ENCODE results near the gene CBX4. TPM values are rescaled to one million over a fixed set of nuclear protein-coding genes. Genes with fewer than 3 reads are reported as not detected.

The CBX4 gene
- polyA plus RNA-seq, 1 of the 3 experiments (the other 2 are of a cell fraction), result 21.9 TPM

GRCh38 chr17:79844869-79845600 is 5.8 kb upstream of the CBX4 start:
- Histone ChIP-seq H3K9ac (no peak overlapping the region), H3K9me3 (no peaks in the 10 kb centered on the region), H3K36me3 (replicated peaks in 1 of 2; ENCODE audit: control insufficient read depth in 1 of 2, insufficient read depth in 2 of 2, low read length in 1 of 2) (no peaks in the 10 kb centered on the region), H3K79me2 (ENCODE audit: insufficient read depth) (no peaks in the 10 kb centered on the region), H3K27me3 (ENCODE audit: insufficient read depth) (peaks cover 35% of the 10 kb centered on the region), H3K4me1 (ENCODE audit: control insufficient read depth in 1 of 2, insufficient read depth in 2 of 2, low read depth in 1 of 2, low read length in 1 of 2) (peaks cover 10 to 59% of the 10 kb centered on the region in 2 experiments; a peak in 3 of 4 replicates), H3K9me2 (no peaks in the 10 kb centered on the region), H3F3A (replicated peaks; ENCODE audit: insufficient read depth) (peaks cover 24% of the 10 kb centered on the region), H3K4me3 (ENCODE audit: low read depth in 2 of 2, low read length in 1 of 2) (peak overlapping the region in 1 of 2 experiments; percentile 15; a peak in 1 of 4 replicates), H3K27ac (ENCODE audit: low read depth in 2 of 2, low read length in 1 of 2) (no peak overlapping the region), H2AFZ (ENCODE audit: low read depth) (peak overlapping the region; percentile 79; the same call in 1 of the 2 replicates), H4K20me1 (ENCODE audit: insufficient read depth) (no peaks in the 10 kb centered on the region), H3K4me2 (peak overlapping the region; percentile 48; the same call in 1 of the 2 replicates)
- TF ChIP-seq SMC3 (IDR thresholded peaks at IDR 0.05; ENCODE audit: low read depth, low read length) (peak; percentile 39), CTCF (IDR thresholded peaks at IDR 0.05) (peak; percentile 65), MXI1 (IDR thresholded peaks at IDR 0.05; ENCODE audit: low read depth, low read length) (no peak), RAD21 (IDR thresholded peaks at IDR 0.05; ENCODE audit: low read length) (peak; percentile 64), RFX5 (IDR thresholded peaks at IDR 0.05; ENCODE audit: low read length) (no peak)
- peak; percentile 98 for DNase-seq
- 22% methylated on average over 25 of the region's 38 CpGs for WGBS (ENCODE audit: low lambda C conversion rate)
- CTCF ChIA-PET, result interaction anchor here (0.5 to 13.1 kb wide), 41 partner anchors 9 to 283 kb away, joined by 3 to 274 read pairs (median 4); partner anchors contain the start of gene CBX8
- POLR2A ChIA-PET, result interaction anchor here (0.7 to 1.0 kb wide), 4 partner anchors 34 to 86 kb away, joined by 3 to 4 read pairs (median 4); no protein-coding TSS in a partner anchor

GRCh38 chr17:79843816-79844800 is 4.9 kb upstream of the CBX4 start:
- POLR2A ChIA-PET, result interaction anchor here (0.7 to 6.1 kb wide), 5 partner anchors 22 to 55 kb away, joined by 3 to 93 read pairs (median 3); no protein-coding TSS in a partner anchor
- H3K4me1 ChIP-seq (ENCODE audit: control insufficient read depth in 1 of 2, insufficient read depth in 2 of 2, low read depth in 1 of 2, low read length in 1 of 2), result peaks cover 11 to 63% of the 10 kb centered on the region in 2 experiments; a peak in 3 of 4 replicates

More at GRCh38 chr17:79843816-79844800, 4.9 kb upstream of the CBX4 start:
- DNase-seq, result peak; percentile 94
- CTCF ChIA-PET, result interaction anchor here (0.5 to 13.1 kb wide), 39 partner anchors 8 to 515 kb away, joined by 3 to 274 read pairs (median 4); partner anchors contain the start of gene CBX8
- H3K9me2 ChIP-seq, result no peaks in the 10 kb centered on the region
- 4% methylated on average over 39 of the region's 89 CpGs for WGBS (ENCODE audit: low lambda C conversion rate)
- no peaks in the 10 kb centered on the region for H3K36me3 ChIP-seq (replicated peaks in 1 of 2; ENCODE audit: control insufficient read depth in 1 of 2, insufficient read depth in 2 of 2, low read length in 1 of 2)
- H3K4me3 ChIP-seq (ENCODE audit: low read depth in 2 of 2, low read length in 1 of 2), result peak overlapping the region; percentile 53 to 61
- H2AFZ ChIP-seq (ENCODE audit: low read depth), result peak overlapping the region; percentile 70
- H3K4me2 ChIP-seq, result peak overlapping the region; percentile 96
- peak overlapping the region; percentile 71 for H3K9ac ChIP-seq
- H4K20me1 ChIP-seq (ENCODE audit: insufficient read depth), result no peaks in the 10 kb centered on the region
- H3F3A ChIP-seq (replicated peaks; ENCODE audit: insufficient read depth), result peaks cover 26% of the 10 kb centered on the region
- peak; percentile 62 for TF ChIP-seq CHD2 (IDR thresholded peaks at IDR 0.05; ENCODE audit: low read length, partially characterized antibody)
- peak; percentile 42; the same call in 1 of the 2 replicates for TF ChIP-seq TAF1 (IDR thresholded peaks at IDR 0.05; ENCODE audit: borderline replicate concordance, low read depth, low read length)
- TF ChIP-seq REST (IDR thresholded peaks at IDR 0.05; ENCODE audit: low read depth, low read length), result peak; percentile 25; the same call in 1 of the 2 replicates
- TF ChIP-seq GABPA (IDR thresholded peaks at IDR 0.05; ENCODE audit: low read depth), result 0 out of 2 replicates have a peak, but pooled peaks have one; percentile 15
- TF ChIP-seq, protein P1, sequence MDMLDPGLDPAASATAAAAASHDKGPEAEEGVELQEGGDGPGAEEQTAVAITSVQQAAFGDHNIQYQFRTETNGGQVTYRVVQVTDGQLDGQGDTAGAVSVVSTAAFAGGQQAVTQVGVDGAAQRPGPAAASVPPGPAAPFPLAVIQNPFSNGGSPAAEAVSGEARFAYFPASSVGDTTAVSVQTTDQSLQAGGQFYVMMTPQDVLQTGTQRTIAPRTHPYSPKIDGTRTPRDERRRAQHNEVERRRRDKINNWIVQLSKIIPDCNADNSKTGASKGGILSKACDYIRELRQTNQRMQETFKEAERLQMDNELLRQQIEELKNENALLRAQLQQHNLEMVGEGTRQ (IDR thresholded peaks at IDR 0.05; ENCODE audit: borderline replicate concordance, low read depth, low read length), result no peak
- TF ChIP-seq NFIC (IDR thresholded peaks at IDR 0.05; ENCODE audit: borderline replicate concordance), result no peak
- 0 out of 2 replicates have a peak, but pooled peaks have one; percentile 25 for TF ChIP-seq ELF1 (IDR thresholded peaks at IDR 0.05)
- TF ChIP-seq SIN3A (IDR thresholded peaks at IDR 0.05; ENCODE audit: borderline replicate concordance, low read depth, low read length), result no peak
- peak; percentile 87; the same call in 1 of the 2 replicates for TF ChIP-seq MAX (IDR thresholded peaks at IDR 0.05; ENCODE audit: low read depth)
- no peak for TF ChIP-seq FOSL2 (IDR thresholded peaks at IDR 0.05; ENCODE audit: borderline replicate concordance, low read depth)
- H3K79me2 ChIP-seq (ENCODE audit: insufficient read depth), result no peaks in the 10 kb centered on the region
- peaks cover 39% of the 10 kb centered on the region for H3K27me3 ChIP-seq (ENCODE audit: insufficient read depth)
- H3K27ac ChIP-seq (ENCODE audit: low read depth in 2 of 2, low read length in 1 of 2), result peak overlapping the region in 1 of 2 experiments; percentile 50; a peak in 1 of 4 replicates
- H3K9me3 ChIP-seq, result no peaks in the 10 kb centered on the region

Data from SK-N-SH (cell line).